GM15510 (cell line): ENCODE measurements around the gene TBC1D17.

Source experiments
- POLR2A ChIP-seq: IDR thresholded peaks from 3 replicates; pipeline ENCODE4 v1.6.1; 2011; ENCODE audit warnings: borderline replicate concordance; ENCODE audit not compliant: insufficient read length; ENCODE audit errors: extremely low read depth

Gene TBC1D17

DNA sequence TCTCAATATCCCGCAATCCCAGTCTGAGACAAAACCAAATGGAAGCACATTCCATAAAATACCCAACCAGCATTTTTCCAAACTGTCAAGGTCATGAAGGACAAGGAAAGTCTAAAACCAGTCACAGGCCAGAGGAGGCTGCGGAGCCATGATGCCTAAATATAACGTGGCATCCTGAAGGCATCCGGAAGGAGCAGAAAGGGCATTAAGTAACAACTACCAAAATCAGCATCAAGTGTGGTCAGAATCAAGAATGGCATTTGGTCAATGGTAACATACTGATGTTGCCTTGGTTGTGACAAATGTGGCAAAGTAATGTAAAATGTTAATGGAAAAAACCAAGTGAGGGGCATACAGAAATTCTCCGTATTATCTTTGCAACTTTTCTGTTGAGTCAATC lies 48.0 kb downstream of the TBC1D17 start:
- TF ChIP-seq POLR2A: no peak

DNA sequence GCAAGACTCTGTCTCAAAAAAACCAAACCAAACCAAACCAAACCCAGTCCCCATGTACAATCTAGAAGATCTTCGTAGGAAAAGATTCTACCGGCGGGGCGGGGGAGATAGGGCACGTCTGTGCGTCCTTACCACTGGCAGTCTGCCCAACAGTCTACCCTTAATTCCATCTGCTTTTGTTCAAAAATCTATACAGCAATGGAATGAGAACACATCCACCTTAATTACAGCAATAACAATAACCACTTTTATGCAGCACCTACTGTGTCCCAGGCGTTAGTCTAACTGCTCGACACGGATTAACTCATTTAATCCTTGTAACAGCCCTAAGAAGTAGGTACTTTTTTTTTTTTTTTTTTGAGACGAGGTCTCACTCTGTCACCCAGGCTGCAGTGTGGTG lies 49.0 kb downstream of the TBC1D17 start:
- TF ChIP-seq POLR2A: no peak

DNA sequence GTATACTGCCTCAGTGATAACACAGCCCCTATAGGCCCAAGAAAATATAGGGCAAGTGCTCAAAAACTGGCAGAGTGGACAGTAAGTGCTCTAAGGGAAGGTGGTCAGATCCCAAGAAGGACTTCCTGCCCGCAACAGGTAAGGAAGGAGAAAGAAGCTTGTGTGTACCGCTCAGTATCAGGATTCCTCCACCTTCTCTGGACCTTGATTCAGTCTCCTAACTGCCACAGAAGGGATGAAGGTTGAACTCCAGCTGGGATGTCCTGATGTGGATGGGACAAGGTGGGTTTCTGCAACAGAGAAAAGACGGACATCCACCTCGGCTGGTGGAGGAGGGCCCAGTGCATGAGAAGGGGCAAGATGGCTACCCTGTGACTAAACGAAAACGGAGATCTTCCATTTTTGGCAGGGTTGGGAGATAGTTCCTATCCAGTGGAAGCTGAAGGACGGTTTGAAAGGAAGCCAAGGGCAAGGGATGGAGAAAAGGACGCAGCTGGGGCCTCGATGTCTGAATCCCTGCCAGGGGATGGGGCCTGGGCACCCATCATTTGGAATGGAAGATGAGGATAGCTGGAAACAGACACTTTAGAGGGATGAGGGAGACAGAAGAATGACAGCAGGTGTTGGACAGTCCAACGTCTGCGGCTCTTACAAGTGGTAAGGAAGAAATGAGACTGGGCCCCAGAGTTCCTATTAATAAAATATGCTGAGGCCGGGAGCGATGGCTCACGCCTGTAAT lies 50.2 kb downstream of the TBC1D17 start:
- TF ChIP-seq POLR2A: no peak

DNA sequence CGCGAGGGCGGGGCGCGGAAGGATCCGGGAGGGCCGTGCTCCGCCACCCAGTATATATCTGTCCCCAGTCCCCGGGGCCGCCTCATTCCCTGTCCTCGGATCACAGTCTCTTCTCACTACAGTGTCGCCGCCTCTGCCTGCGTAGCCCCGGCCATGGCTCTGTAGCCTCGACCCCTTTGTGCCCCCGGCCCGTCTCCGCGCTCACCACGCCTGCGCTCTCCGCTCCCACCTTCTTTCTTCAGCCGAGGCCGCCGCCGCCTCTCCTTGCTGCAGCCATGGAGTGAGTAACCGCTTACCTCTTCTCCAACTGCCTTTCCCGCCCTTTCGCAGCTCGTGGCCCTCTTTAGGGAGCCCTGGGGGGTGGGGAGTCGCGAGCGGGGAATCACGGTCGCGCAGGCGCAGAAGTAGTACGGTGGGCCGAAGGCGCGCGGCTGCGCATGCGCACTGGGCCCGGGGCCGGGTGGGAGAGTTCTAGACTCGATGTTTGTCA lies 51.7 kb downstream of the TBC1D17 start, which contains the start of the genes ATF5 and NUP62:
TSS of gene ATF5 (plus strand) at position 85 of the 490 bp plus-strand sequence. CDS start 1,646 bp downstream, outside the sequence.
TSS of gene NUP62 (minus strand) at position 384 of the 490 bp plus-strand sequence. CDS start 19,697 bp downstream, outside the sequence.
- peak; percentile 95 for TF ChIP-seq POLR2A

DNA sequence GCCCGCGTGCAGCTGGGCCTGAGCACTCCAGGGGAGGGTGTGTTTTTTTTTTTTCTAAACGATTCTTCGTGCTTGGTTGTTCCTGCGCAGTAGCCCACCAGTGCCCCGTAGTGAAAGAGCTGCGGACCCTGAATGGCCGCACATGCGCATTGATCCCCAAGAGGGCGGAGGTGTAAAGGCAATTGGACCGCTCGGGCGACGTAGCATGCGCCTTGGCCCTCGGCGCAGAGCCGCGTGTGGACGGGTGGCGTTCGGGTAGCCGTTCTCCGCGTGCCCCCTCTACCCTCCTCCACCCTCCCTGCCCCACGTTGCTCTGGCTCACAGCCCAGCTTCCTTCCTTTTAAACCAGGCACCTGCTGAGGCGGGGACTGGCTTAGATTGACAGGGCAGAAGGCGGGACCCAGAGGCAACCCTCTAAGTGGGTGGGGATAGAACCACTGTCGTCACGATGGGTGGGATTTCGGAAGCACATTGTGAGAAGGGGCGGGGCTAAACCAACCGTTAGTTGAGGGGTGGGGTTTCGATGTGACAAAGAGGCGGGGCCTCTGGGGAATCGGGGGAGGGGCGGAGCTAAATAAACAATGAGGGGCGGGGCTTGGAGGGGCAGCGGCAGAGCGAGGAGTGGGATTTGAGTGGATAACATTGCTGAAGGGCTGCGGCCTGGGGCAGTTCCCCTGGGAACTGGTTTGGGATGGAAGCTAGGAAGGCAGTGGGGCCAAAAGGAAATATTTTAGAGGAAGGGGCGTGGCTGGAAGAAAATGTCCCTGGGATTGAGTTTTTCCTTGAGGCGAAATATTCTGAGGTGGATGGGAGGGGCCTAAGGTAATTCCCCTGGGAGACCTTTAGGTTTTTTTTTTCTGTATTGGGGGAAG lies 52.3 kb downstream of the TBC1D17 start:
- peak; percentile 95 for TF ChIP-seq POLR2A

DNA sequence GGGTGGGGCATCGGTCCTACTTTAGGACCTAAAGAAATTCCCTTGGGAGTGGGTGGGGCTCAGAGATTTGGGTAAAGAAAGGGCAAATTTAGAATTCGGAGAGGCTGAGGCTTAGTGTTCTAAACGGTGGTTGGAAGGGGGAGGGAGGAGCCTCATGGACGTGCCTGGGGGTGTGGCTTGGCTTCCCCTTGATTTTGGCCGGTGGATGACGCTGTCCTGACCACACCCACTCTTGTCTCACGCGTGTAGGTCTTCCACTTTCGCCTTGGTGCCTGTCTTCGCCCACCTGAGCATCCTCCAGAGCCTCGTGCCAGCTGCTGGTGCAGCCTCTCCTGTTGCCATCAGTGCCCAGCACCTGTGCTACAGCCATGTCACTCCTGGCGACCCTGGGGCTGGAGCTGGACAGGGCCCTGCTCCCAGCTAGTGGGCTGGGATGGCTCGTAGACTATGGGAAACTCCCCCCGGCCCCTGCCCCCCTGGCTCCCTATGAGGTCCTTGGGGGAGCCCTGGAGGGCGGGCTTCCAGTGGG lies 53.0 kb downstream of the TBC1D17 start:
- TF ChIP-seq POLR2A: no peak

DNA sequence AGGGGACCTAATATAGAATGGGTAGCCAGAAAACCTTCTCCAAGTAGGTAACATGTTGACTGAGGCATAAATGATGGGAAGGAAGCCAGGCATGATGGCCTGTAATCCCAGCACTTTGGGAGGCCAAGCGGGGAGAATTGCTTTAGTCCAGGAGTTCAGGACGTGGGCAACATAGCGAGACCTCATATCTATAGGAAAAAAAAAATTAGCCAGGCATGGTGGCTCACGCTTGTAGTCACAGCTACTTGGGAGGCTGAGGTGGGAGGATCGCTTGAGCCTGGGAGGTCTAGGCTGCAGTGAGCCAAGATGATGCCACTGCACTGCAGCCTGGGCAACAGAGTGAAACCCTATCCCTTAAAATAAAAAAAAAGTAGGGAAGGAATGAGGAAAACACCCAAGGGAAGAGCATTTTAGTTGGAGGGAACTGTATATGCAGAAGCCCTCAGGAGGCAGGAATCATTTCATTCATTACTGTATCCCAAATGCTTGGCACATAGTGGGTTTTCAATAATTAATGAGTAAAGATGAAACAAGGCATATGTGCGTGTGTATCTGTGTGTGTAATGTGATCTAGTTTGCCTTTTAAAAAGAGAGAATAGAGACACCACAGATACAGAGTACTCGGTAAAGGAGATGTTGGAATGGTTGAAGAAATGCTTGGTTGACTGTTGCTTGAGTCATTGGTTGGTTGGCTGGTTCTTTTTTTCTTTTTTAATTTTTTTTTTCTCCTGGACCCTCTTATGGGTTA lies 54.0 kb downstream of the TBC1D17 start:
- TF ChIP-seq POLR2A: peak; percentile 13

DNA sequence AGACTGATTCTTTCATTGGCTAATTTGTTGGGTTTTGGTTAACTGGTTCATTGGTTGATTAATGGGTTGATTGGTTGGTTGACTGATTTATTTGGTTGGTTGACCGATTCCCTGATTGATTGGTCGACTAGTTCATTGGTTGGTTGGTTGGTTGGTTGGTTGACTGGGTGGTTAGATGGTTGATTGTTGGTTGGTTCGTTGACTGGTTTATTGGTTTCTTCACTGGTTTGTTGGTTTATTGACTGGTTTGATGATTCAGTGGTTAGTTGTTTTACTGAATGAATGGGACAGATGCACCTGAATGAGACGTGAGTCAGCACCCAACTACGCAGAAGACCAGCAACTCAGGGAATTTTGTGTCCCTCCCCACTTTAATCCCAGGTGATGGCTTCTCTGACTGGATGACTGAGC lies 54.5 kb downstream of the TBC1D17 start:
- TF ChIP-seq POLR2A: peak; percentile 9

DNA sequence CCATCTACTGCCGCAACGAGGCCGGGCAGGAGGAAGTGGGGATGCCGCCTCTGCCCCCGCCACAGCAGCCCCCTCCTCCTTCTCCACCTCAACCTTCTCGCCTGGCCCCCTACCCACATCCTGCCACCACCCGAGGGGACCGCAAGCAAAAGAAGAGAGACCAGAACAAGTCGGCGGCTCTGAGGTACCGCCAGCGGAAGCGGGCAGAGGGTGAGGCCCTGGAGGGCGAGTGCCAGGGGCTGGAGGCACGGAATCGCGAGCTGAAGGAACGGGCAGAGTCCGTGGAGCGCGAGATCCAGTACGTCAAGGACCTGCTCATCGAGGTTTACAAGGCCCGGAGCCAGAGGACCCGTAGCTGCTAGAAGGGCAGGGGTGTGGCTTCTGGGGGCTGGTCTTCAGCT lies 55.2 kb downstream of the TBC1D17 start:
- TF ChIP-seq POLR2A: peak; percentile 36

DNA sequence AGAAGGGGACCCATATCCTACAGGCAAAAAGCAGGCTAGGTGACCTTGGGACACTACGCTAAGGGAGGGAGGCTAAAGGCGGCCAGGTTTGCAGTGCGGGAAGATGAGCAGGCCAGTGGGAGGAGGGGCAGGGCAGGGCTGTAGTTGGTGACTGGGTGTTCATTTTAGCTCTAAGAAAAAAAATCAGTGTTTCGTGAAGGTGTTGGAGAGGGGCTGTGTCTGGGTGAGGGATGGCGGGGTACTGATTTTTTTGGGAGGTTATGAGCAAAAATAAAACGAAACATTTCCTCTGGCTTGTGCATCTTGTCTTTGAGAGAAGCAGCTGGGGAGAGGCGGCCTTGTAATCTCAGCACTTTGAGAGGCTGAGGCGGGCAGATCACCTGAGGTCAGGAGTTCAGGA lies 56.1 kb downstream of the TBC1D17 start:
- no peak for TF ChIP-seq POLR2A

DNA sequence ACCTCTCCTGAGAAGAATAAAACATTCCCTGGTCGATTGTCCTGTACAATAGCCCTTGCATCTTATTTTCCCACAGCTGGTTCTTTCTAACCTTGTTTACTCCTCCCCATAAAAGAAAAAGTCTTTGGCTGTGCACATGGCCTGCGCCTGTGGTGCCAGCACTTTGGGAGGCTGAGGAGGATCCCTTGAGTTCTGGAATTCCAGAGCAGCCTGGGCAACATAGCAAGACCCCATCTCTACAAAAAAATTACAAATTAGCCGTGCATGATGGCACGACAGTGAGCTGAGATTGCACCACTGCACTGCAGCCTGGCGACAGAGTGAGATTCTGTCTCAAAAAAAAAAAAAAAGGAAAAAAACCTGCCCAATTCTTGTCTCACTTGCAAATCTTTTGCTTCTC lies 59.0 kb downstream of the TBC1D17 start:
- TF ChIP-seq POLR2A: no peak

DNA sequence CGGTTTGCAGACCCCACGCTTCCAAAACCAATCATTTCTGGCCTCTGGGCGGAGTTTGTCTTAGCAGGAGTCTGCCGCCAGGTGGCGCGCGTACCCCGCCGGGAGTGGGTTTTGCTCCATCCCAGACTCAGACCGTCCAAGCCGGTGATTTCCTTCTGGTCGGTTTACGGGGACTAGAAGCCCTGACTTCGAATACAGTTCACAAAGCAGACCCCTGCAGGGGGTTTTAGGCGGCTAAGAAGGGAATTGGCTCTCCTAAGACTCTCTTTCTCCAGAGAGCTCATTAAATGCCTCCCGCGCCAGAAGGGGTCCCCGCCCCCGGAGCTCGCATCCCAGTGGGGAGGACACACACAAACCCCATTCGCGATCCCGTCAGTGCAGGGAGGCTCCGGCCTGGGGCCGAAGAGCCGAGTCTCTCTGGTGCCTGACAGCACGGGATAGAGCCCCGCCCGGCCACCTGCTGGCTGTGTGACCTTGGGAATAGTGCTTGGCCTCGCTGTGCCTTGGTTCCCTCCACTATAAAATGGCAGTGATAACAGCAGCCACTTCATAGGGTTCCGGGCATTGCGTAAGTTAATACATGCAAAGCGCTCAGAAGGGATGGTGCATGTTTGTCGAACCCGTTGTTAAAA lies 60.4 kb downstream of the TBC1D17 start:
- TF ChIP-seq POLR2A: no peak
